GM12878 (cell line): Measurements from ENCODE around the gene MINDY3. TPM values are rescaled to one million over a fixed set of nuclear protein-coding genes. Genes with fewer than 3 reads are reported as not detected.
A peak's percentile ranks its signal among the peaks of the same experiment; 100 is the strongest.

ENCODE experiments used
- ATF7 ChIP-seq: fragments of 450-650 bp; IDR thresholded peaks from 2 replicates; pipeline ENCODE4 v1.6.1; 2016; ENCODE audit warnings: low read depth, mild to moderate bottlenecking
- CHD1 ChIP-seq: IDR thresholded peaks from 2 replicates; pipeline ENCODE4 v1.6.1; 2012; ENCODE audit warnings: low read depth, low read length, improper control_type of control experiment
- CUX1 ChIP-seq: IDR thresholded peaks from 2 replicates; pipeline ENCODE4 v1.6.1; 2012; ENCODE audit warnings: improper control_type of control experiment, low read depth, low read length; ENCODE audit not compliant: insufficient replicate concordance
- E2F8 ChIP-seq: fragments of 450-650 bp; IDR thresholded peaks from 2 replicates; pipeline ENCODE4 v1.6.1; 2018; ENCODE audit warnings: mild to moderate bottlenecking, low read depth, moderate library complexity; ENCODE audit not compliant: partially characterized antibody
- ETV6 ChIP-seq, 2 experiments: fragments of 450-650 bp in 1 of 2; IDR thresholded peaks in 1 of 2; conservative IDR thresholded peaks in 1 of 2; 2 replicates each; pipeline ENCODE4 v1.6.1; 2014; ENCODE audit warnings: antibody characterized with exemption in 1 of 2, borderline replicate concordance in 1 of 2, low read depth in 1 of 2, mild to moderate bottlenecking in 1 of 2, moderate library complexity in 1 of 2
- GATAD2B ChIP-seq: fragments of 450-650 bp; conservative IDR thresholded peaks from 2 replicates; pipeline ENCODE4 v1.6.1; 2017; ENCODE audit warnings: low read depth, mild to moderate bottlenecking, moderate library complexity
- KAT2A ChIP-seq: conservative IDR thresholded peaks from 2 replicates; pipeline ENCODE4 v1.6.1; 2011; ENCODE audit warnings: low read depth, low read length; ENCODE audit not compliant: control insufficient read depth
- MTA2 ChIP-seq: fragments of 450-650 bp; IDR thresholded peaks from 2 replicates; pipeline ENCODE4 v1.6.1; 2016; ENCODE audit warnings: low read depth, mild to moderate bottlenecking, moderate library complexity
- NR2C1 ChIP-seq: fragments of 450-650 bp; IDR thresholded peaks from 2 replicates; pipeline ENCODE4 v1.6.1; 2017; ENCODE audit warnings: antibody characterized with exemption, mild to moderate bottlenecking, moderate library complexity
- PAX8 ChIP-seq: fragments of 450-650 bp; IDR thresholded peaks from 2 replicates; pipeline ENCODE4 v1.6.1; 2017; ENCODE audit warnings: mild to moderate bottlenecking, moderate library complexity
- SRF ChIP-seq, 2 experiments: IDR thresholded peaks; 2 replicates each; pipeline ENCODE4 v1.6.1; 2011; ENCODE audit warnings: low read depth in 2 of 2, low read length in 2 of 2, mild to moderate bottlenecking in 1 of 2, moderate library complexity in 1 of 2
- STAT3 ChIP-seq: IDR thresholded peaks from 2 replicates; pipeline ENCODE4 v1.6.1; 2011; ENCODE audit warnings: low read depth, low read length, improper control_type of control experiment
- TAF1 ChIP-seq: IDR thresholded peaks from 2 replicates; pipeline ENCODE4 v1.6.1; 2011; ENCODE audit warnings: mild to moderate bottlenecking, low read depth, low read length, borderline replicate concordance
- TCF3 ChIP-seq: IDR thresholded peaks from 2 replicates; pipeline ENCODE4 v1.6.1; 2012; ENCODE audit warnings: low read depth, mild to moderate bottlenecking, low read length, borderline replicate concordance; ENCODE audit not compliant: insufficient read depth
- YY1 ChIP-seq: IDR thresholded peaks from 2 replicates; pipeline ENCODE4 v1.6.1; 2011; ENCODE audit warnings: low read depth, mild to moderate bottlenecking, low read length
- polyA plus RNA-seq, 11 experiments: library from polyadenylated mRNA; depleted of rRNA in 4 of 11; unstranded in 6 of 11; stranded (reverse) in 5 of 11; fragments of >200 nt; fragmentation: Nextera tagmentation in 4 of 11; fragmentation: Illumina TruSeq in 1 of 11; extraction: Ambion mirVana in 4 of 11; extraction: Trizol in 1 of 11; gene quantifications; 1 replicate in 1 of 11; 2 replicates in 10 of 11; pipeline versions ENCODE4 v1.2.1 to v1.2.3, GENCODE V29; 2011 to 2016; ENCODE audit warnings: inconsistent platforms in 2 of 11, missing spikeins in 2 of 11, low read depth in 1 of 11
- total RNA-seq, 4 experiments: library from RNA; depleted of rRNA in 3 of 4; stranded (reverse); fragments of >200 nt in 3 of 4; fragmentation: Illumina TruSeq in 1 of 4; extraction: Trizol in 1 of 4; gene quantifications; 2 replicates each; pipeline versions ENCODE4 v1.2.1 to v1.2.3, GENCODE V29; 2013 to 2021
- TF ChIP-seq, protein P1 (sequence below): fragments of 450-650 bp; IDR thresholded peaks from 2 replicates; pipeline ENCODE4 v1.6.1; 2016; ENCODE audit warnings: mild to moderate bottlenecking, moderate library complexity, borderline replicate concordance

MINDY3 gene
- total and polyA plus RNA-seq, 10 of the 15 experiments (the other 5 are each of a cell fraction or from before 2014, with no cell fraction given) = 12.0 to 23.6 (median 15.7) TPM

GRCh38 chr10:15859906-15860691, at the start of gene MINDY3 (continued):
- TF ChIP-seq, protein P1, sequence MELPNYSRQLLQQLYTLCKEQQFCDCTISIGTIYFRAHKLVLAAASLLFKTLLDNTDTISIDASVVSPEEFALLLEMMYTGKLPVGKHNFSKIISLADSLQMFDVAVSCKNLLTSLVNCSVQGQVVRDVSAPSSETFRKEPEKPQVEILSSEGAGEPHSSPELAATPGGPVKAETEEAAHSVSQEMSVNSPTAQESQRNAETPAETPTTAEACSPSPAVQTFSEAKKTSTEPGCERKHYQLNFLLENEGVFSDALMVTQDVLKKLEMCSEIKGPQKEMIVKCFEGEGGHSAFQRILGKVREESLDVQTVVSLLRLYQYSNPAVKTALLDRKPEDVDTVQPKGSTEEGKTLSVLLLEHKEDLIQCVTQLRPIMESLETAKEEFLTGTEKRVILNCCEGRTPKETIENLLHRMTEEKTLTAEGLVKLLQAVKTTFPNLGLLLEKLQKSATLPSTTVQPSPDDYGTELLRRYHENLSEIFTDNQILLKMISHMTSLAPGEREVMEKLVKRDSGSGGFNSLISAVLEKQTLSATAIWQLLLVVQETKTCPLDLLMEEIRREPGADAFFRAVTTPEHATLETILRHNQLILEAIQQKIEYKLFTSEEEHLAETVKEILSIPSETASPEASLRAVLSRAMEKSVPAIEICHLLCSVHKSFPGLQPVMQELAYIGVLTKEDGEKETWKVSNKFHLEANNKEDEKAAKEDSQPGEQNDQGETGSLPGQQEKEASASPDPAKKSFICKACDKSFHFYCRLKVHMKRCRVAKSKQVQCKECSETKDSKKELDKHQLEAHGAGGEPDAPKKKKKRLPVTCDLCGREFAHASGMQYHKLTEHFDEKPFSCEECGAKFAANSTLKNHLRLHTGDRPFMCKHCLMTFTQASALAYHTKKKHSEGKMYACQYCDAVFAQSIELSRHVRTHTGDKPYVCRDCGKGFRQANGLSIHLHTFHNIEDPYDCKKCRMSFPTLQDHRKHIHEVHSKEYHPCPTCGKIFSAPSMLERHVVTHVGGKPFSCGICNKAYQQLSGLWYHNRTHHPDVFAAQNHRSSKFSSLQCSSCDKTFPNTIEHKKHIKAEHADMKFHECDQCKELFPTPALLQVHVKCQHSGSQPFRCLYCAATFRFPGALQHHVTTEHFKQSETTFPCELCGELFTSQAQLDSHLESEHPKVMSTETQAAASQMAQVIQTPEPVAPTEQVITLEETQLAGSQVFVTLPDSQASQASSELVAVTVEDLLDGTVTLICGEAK = peak; percentile 93
- TF ChIP-seq PAX8 = no peak
- no peak for TF ChIP-seq E2F8
- 0 out of 2 replicates have a peak, but pooled peaks have one; percentile 36 for TF ChIP-seq MTA2
- TF ChIP-seq NR2C1 = peak; percentile 72
- TF ChIP-seq YY1 = peak; percentile 70
- TF ChIP-seq TCF3 = no peak
- no peak for TF ChIP-seq CHD1
- TF ChIP-seq CUX1 = no peak
- TF ChIP-seq KAT2A = no peak
- TF ChIP-seq TAF1 = peak; percentile 35; the same call in 1 of the 2 replicates
- no peak for TF ChIP-seq STAT3
- TF ChIP-seq ATF7 = peak; percentile 79
- peak; percentile 71; the same call in 1 of the 2 replicates for TF ChIP-seq GATAD2B
- TF ChIP-seq SRF (IDR thresholded peaks at IDR 0.05; ENCODE audit: low read depth in 2 of 2, low read length in 2 of 2) = 0 out of 4 replicates have a peak, but pooled peaks of 1 of the 2 experiments have one; percentile 43
- TF ChIP-seq ETV6 (conservative IDR thresholded peaks at IDR 0.05 in 1 of 2, IDR thresholded peaks at IDR 0.05 in 1 of 2; ENCODE audit: borderline replicate concordance in 1 of 2, low read depth in 1 of 2) = peak in 1 of 2 experiments; percentile 99; a peak in 3 of 4 replicates
